ENCODE data around the gene EEF1AKMT2.

Gene EEF1AKMT2

DNA sequence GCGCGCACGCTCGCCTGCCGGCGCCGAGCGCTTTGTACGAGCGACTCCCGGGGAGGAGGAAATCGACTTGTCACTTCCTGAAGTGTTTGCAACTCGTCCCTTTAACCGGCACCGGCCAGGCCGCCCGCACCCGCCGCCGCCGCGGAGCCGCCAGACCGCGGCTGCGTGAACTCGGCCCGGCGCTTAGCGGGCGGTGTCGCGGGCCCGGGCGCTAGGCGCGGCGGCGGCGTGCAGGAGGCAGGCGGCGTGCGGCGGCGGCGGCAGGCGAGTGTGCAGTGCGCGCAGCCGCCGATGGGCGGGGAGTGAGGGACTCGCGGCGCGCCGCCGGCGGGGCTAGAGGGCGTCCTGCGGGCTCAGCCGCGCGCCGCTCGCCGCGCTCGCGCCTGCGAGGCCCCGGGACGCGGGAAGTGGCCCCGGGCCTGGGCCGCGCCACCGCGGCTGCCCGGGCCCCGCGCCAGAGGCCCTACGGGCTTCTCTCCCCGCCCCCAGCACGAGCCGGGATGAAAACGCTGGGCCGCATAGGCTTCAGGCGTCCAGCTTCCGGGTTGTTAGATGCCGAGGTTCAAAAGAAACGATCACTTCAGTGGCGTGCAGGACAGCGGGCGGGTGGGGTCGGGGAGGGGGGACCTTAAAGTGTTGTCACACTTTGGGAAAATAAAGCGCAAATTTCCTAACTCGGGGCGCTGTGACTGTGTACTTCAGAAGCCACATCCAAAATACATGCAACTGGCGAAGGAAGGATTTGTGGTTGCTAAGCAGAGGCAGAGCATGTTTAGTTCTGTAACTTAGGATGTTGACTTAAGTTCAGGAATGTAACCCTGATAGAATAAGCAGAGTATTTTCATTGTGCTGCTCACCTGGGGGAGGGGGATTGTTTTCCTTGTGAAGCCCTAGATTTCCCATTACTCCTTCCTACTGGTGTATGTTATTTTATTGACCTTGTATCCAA, 47.3 kb downstream of the EEF1AKMT2 start, which contains the start of gene FAM53B:
Gene FAM53B (minus strand): TSS at position 277 of the 949 bp plus-strand sequence. CDS start 37,665 bp downstream, outside the sequence.
- H3K36me3 ChIP-seq (ENCODE audit: insufficient read depth, low read length) = no peaks in the 10 kb centered on the region
- peaks cover 47% of the 10 kb centered on the region for H3K4me1 ChIP-seq (ENCODE audit: control insufficient read depth, insufficient read depth, low read length, unreplicated experiment)
- H3K27ac ChIP-seq (ENCODE audit: low read depth, low read length) = peak within 1 kb of the TSS; percentile 68
- H3K79me2 ChIP-seq (ENCODE audit: control insufficient read depth, insufficient read depth, low read length, unreplicated experiment) = peaks cover 21% of the 10 kb centered on the region
- no peaks in the 10 kb centered on the region for H3K27me3 ChIP-seq (ENCODE audit: insufficient read depth, low read length)
- peak within 1 kb of the TSS; percentile 92 for H3K4me3 ChIP-seq (ENCODE audit: low read depth, low read length)
- peak within 1 kb of the TSS; percentile 56 for H2AFZ ChIP-seq (ENCODE audit: low read length, unreplicated experiment)

DNA sequence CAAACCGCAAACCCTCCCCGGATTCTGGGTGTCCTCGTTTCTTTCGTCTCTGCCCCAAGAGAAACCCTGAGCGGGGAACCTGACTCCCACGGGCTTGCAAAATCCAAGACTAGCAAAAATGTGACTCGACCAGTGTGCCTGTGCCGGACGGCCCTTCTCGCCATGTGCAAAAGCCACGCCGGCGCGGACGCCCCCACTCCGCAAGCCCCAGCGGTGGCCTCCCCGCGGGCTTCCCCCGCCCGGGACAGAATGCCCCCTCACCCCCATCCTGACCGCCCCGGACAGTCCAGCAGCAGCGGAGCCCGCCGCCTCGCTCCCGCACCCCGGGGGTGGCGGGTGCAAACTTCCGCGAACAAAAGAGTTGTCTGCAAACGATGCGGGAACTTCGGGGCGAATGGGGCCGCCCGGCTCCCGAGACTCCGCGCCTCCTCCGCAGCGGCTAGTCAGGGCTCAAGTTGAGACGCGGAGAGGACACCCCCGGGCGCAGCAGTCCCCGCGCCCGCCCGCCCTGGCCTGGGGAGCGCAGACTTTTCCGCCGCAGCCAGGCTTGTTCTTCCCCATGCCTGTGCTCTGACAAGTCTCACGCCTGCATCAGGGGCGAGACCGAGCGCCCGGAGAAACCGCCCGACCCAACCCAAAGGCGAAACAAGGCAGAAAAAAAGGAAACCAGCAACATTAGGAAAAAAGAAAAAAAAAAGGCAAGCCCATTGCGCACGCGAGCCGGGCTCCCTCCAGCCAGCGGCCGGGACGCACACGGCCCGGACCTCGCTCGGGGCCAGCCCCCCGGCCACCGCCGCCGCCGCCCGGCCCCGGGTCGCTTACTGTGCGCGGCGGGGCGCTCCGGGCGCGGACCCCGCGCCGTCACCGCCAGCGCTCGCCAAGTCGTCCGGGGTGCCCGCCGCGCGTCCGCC, 48.2 kb downstream of the EEF1AKMT2 start:
- Histone ChIP-seq H3K27me3 (ENCODE audit: insufficient read depth, low read length) (no peaks in the 10 kb centered on the region), H3K36me3 (ENCODE audit: insufficient read depth, low read length) (no peaks in the 10 kb centered on the region), H3K79me2 (ENCODE audit: control insufficient read depth, insufficient read depth, low read length, unreplicated experiment) (peaks cover 28% of the 10 kb centered on the region), H3K4me3 (ENCODE audit: low read depth, low read length) (peak overlapping the region; percentile 92), H3K4me1 (ENCODE audit: control insufficient read depth, insufficient read depth, low read length, unreplicated experiment) (peaks cover 43% of the 10 kb centered on the region), H3K27ac (ENCODE audit: low read depth, low read length) (no peak overlapping the region), H2AFZ (ENCODE audit: low read length, unreplicated experiment) (peak overlapping the region; percentile 56)

DNA sequence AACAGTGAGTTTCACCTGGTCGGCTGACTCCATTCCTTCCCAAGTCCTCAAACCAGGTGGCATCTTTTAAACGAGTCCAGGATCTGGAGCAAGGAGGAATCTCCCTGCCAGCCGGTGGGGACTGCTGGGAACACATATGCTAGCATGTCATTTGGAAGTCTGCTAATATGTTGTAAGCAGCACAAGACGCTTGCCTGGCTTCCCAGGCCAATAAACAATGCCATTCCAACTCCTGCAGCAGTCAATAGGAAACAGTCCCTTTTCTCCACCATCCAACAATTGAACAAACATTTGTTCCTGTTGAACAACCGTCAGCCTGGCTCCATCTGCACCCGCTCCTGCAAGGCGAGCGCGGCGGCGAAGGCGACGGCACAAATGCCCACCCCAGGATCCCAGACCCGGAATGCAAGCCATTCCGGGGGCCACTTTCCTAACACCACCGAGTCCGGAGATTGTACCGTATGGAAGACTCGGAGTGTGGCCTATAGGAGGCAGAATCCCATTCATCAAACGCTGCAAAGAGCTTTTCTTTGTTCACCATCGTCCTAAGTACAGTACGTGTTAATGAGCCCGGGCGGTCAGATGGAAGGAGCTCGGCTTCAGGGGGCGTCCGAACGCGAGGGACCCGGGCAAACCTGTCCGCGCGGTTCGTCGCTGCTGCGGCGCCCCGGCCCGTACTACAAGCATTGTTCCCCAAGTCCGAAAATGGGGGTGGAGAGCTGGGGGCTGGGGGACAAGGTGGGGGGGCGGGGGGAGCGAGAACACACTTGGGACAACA, 49.1 kb downstream of the EEF1AKMT2 start:
- peak overlapping the region; percentile 56 for H2AFZ ChIP-seq (ENCODE audit: low read length, unreplicated experiment)
- H3K4me1 ChIP-seq (ENCODE audit: control insufficient read depth, insufficient read depth, low read length, unreplicated experiment) = peaks cover 43% of the 10 kb centered on the region
- H3K27ac ChIP-seq (ENCODE audit: low read depth, low read length) = no peak overlapping the region

DNA sequence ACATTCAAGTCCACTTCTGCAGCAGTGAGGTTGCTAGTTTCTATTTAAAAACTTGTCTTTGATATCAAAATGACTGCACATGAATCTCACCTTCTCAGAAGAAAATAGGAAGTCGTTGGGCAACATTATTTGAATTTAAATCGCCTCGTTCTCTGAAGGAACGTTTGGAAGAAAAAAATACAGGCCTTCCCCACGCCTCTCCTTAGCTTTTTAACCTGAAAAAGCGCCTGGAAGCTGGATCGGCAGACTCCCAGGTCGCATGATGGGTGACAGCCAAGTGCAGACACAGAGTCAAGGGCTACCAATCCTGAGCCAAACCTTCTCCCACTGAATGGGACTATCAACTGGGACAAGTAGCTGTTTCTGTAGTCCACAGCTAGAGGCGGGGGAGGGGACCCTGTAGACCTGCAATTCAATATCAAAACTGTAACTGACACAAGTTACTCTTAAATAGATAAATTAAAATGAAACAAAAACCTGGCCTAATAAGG, 49.7 kb downstream of the EEF1AKMT2 start:
- Histone ChIP-seq H3K4me1 (ENCODE audit: control insufficient read depth, insufficient read depth, low read length, unreplicated experiment) (peaks cover 48% of the 10 kb centered on the region), H3K27me3 (ENCODE audit: insufficient read depth, low read length) (no peaks in the 10 kb centered on the region), H3K27ac (ENCODE audit: low read depth, low read length) (0 out of 2 replicates have a peak overlapping the region, but pooled peaks have one; percentile 3), H3K36me3 (ENCODE audit: insufficient read depth, low read length) (no peaks in the 10 kb centered on the region), H3K4me3 (ENCODE audit: low read depth, low read length) (peak overlapping the region; percentile 92), H2AFZ (ENCODE audit: low read length, unreplicated experiment) (no peak overlapping the region), H3K79me2 (ENCODE audit: control insufficient read depth, insufficient read depth, low read length, unreplicated experiment) (peaks cover 34% of the 10 kb centered on the region)

More for the DNA sequence above, 49.1 kb downstream of the EEF1AKMT2 start:
- H3K36me3 ChIP-seq (ENCODE audit: insufficient read depth, low read length) = no peaks in the 10 kb centered on the region
- peak overlapping the region; percentile 92 for H3K4me3 ChIP-seq (ENCODE audit: low read depth, low read length)
- no peaks in the 10 kb centered on the region for H3K27me3 ChIP-seq (ENCODE audit: insufficient read depth, low read length)
- peaks cover 30% of the 10 kb centered on the region for H3K79me2 ChIP-seq (ENCODE audit: control insufficient read depth, insufficient read depth, low read length, unreplicated experiment)

DNA sequence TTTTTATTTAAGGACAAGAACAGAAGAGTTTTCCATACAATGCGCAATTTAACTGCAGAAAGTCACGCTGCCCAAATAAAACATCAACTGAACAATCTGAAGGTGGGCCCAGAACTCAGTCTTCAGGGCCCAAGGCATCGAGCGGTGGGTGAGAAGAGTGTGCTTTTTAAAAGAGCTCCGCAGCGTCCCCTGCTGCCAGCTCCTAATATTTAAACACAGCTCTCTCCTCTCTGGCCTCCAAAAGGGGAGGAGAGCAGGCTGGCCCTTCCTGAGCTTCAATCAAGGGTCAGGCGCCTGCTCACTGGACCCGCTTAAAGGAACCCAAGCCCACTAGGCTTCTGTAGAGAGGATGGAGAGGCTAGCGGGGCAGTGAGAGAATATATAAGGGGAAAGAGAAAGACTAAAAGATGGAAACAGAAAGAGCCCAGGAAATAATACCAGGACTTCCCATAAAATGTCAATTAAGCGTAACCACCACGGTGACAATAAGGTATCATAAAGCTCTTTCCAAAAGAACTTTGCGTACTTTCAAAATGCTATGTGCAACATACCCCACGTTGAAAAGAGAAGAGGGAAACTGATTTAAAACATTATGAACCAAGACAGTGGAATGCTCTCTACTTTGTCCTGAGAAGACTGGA, 50.3 kb downstream of the EEF1AKMT2 start:
- Histone ChIP-seq H3K36me3 (ENCODE audit: insufficient read depth, low read length) (no peaks in the 10 kb centered on the region), H3K27me3 (ENCODE audit: insufficient read depth, low read length) (no peaks in the 10 kb centered on the region), H3K4me3 (ENCODE audit: low read depth, low read length) (peak overlapping the region; percentile 92), H3K79me2 (ENCODE audit: control insufficient read depth, insufficient read depth, low read length, unreplicated experiment) (peaks cover 35% of the 10 kb centered on the region), H2AFZ (ENCODE audit: low read length, unreplicated experiment) (peak overlapping the region; percentile 47), H3K27ac (ENCODE audit: low read depth, low read length) (peak overlapping the region; percentile 69; the same call in 1 of the 2 replicates), H3K4me1 (ENCODE audit: control insufficient read depth, insufficient read depth, low read length, unreplicated experiment) (peaks cover 54% of the 10 kb centered on the region)

DNA sequence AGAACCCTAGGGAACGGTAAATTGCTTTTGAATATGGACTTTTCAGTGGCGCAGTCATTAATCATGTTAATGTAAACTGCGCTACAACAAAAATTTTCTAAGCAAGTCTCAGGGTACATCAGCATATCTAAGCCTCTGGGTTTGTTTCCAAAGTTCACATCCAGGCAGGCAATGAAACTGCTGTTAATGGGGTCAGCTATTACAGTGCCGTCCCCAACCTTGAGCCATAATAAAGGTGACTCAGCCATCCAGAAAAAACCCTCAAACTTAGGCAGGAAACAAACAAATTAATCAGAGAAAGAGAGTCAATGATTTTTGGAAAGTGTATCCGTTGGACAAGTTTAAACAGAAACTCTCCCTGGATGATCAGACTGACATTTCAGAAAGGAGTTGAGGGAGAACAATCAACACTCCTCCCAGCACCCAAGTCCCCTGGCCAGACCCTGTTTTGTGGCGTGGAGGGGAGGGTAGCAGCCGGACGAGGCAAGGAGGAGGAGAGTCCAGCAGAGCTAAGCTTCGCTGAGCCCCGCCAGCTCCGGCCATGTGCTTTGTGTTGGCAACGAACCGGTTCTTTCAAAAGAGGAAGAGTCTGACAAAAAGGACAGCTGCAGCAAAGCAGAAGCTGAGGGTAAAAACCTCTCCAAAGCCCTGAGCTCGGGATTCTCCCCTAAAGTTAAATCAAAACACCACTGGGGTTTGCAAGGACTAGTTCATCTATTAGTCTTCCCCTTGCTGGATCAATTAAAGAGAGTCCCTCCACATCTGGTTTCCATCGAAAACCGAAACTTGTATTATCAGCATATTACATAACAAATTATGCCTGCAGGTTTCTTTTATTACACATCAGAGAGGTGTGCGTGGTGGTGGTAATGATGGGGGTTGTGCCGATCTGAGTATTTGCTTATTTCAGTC, 51.1 kb downstream of the EEF1AKMT2 start:
- Histone ChIP-seq H3K36me3 (ENCODE audit: insufficient read depth, low read length) (no peaks in the 10 kb centered on the region), H3K4me1 (ENCODE audit: control insufficient read depth, insufficient read depth, low read length, unreplicated experiment) (peaks cover 52% of the 10 kb centered on the region), H3K27me3 (ENCODE audit: insufficient read depth, low read length) (no peaks in the 10 kb centered on the region), H3K27ac (ENCODE audit: low read depth, low read length) (peak overlapping the region; percentile 69), H3K79me2 (ENCODE audit: control insufficient read depth, insufficient read depth, low read length, unreplicated experiment) (peaks cover 35% of the 10 kb centered on the region), H3K4me3 (ENCODE audit: low read depth, low read length) (peak overlapping the region; percentile 79), H2AFZ (ENCODE audit: low read length, unreplicated experiment) (peak overlapping the region; percentile 47)

DNA sequence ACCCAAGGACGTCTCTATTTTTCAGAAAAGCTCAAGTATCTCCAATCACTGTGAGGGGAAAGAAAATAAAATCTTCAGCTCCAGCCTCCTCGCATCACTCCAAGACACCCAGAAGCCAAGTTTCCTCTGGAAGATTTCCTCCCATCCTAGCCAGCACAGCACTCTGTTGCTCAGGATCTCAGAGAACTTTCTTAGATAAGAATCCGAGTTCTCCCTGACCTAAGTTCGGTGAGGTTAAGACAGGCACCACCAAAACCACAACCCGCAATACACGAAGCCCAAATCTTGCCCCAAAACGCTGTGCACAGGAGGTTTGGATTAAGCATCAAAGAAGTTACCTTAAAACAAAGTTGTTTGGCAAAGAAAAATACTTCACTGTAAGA, 51.7 kb downstream of the EEF1AKMT2 start:
- H3K4me3 ChIP-seq (ENCODE audit: low read depth, low read length) = peak overlapping the region; percentile 79
- H3K79me2 ChIP-seq (ENCODE audit: control insufficient read depth, insufficient read depth, low read length, unreplicated experiment) = peaks cover 35% of the 10 kb centered on the region
- H3K27ac ChIP-seq (ENCODE audit: low read depth, low read length) = peak overlapping the region; percentile 69
- H2AFZ ChIP-seq (ENCODE audit: low read length, unreplicated experiment) = peak overlapping the region; percentile 47
- peaks cover 45% of the 10 kb centered on the region for H3K4me1 ChIP-seq (ENCODE audit: control insufficient read depth, insufficient read depth, low read length, unreplicated experiment)
- no peaks in the 10 kb centered on the region for H3K36me3 ChIP-seq (ENCODE audit: insufficient read depth, low read length)
- H3K27me3 ChIP-seq (ENCODE audit: insufficient read depth, low read length) = no peaks in the 10 kb centered on the region

DNA sequence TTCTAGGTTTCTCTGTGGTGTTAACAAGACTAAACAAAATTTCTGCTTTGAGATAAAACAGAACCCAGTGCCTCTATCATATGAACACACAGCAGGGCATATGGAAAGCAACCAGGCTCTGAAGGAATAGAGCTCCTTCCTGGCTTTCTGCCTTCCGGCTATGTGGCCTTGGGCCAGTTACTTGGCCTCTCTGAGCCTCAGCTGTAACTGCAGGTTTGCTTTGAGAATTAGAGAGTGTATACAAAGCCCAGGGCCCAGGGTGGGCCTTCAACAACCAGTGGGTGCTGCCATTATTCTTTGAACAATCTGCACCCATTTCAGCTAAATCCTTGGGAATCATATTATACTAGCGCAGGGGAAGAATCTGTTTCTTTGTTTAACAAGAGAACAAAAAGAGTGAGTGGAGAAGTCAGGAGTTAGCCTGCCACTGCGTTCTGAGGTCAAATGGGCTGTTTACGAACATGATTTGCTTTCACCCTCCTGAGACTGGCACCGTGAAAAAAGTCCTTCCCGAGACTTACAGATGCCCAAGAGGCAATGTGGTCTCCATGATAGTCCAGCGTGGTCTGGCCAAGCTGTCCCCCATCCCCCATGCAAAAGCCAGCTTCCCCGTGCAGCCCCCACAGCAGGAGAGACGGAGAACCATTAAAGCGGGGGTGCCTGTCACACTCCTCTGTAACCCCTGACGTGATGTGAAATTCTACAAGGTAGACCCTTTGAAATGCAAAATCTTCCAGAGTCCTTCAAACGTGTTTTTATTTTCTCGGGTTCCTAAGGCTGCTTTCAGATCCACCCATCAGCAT, 52.4 kb downstream of the EEF1AKMT2 start:
- Histone ChIP-seq H3K27ac (ENCODE audit: low read depth, low read length) (peak overlapping the region; percentile 69; the same call in 1 of the 2 replicates), H3K27me3 (ENCODE audit: insufficient read depth, low read length) (no peaks in the 10 kb centered on the region), H3K4me3 (ENCODE audit: low read depth, low read length) (no peak overlapping the region; the same call in 1 of the 2 replicates), H3K36me3 (ENCODE audit: insufficient read depth, low read length) (no peaks in the 10 kb centered on the region), H3K79me2 (ENCODE audit: control insufficient read depth, insufficient read depth, low read length, unreplicated experiment) (peaks cover 38% of the 10 kb centered on the region), H2AFZ (ENCODE audit: low read length, unreplicated experiment) (no peak overlapping the region), H3K4me1 (ENCODE audit: control insufficient read depth, insufficient read depth, low read length, unreplicated experiment) (peaks cover 42% of the 10 kb centered on the region)

Measured in ACC112 (cell line).